Measurements from ENCODE around the gene RASSF4.

The RASSF4 gene

GRCh38 chr10:44993226-44993921 is 33.8 kb downstream of the RASSF4 start:
- H3K27me3 Mint-ChIP-seq: peaks cover 53% of the 10 kb centered on the region
- H3K9me3 Mint-ChIP-seq: no peaks in the 10 kb centered on the region
- peaks cover 26% of the 10 kb centered on the region for H3K4me1 Mint-ChIP-seq
- H3K36me3 Mint-ChIP-seq: no peaks in the 10 kb centered on the region
- H3K27ac Mint-ChIP-seq: no peak overlapping the region
- DNase-seq: no peak
- CTCF ChIA-PET: interaction anchor here (1.0 kb wide), 1 partner anchor 46 kb away, joined by 4 read pairs; no protein-coding TSS in a partner anchor
- no peak overlapping the region for H3K4me3 Mint-ChIP-seq

GRCh38 chr10:44993922-44994751 is 34.5 kb downstream of the RASSF4 start:
- CTCF ChIA-PET: interaction anchor here (1.0 to 1.6 kb wide), 4 partner anchors 14 to 62 kb away, joined by 3 to 8 read pairs (median 4); no protein-coding TSS in a partner anchor
- DNase-seq: no peak
- H3K4me3 Mint-ChIP-seq: no peak overlapping the region
- no peaks in the 10 kb centered on the region for H3K9me3 Mint-ChIP-seq
- peaks cover 52% of the 10 kb centered on the region for H3K27me3 Mint-ChIP-seq
- no peaks in the 10 kb centered on the region for H3K36me3 Mint-ChIP-seq
- H3K27ac Mint-ChIP-seq: no peak overlapping the region
- H3K4me1 Mint-ChIP-seq: peaks cover 26% of the 10 kb centered on the region

GRCh38 chr10:44994752-44995530 is 35.3 kb downstream of the RASSF4 start:
- Mint-ChIP-seq H3K4me1 (peaks cover 29% of the 10 kb centered on the region), H3K27ac (peak overlapping the region; percentile 53), H3K36me3 (peaks cover 3% of the 10 kb centered on the region), H3K9me3 (no peaks in the 10 kb centered on the region), H3K4me3 (no peak overlapping the region), H3K27me3 (peaks cover 48% of the 10 kb centered on the region)
- CTCF ChIA-PET: interaction anchor here (0.9 to 1.6 kb wide), 5 partner anchors 15 to 63 kb away, joined by 3 to 8 read pairs (median 3); no protein-coding TSS in a partner anchor
- no peak for DNase-seq

GRCh38 chr10:44995581-44995913 is 35.9 kb downstream of the RASSF4 start:
- Mint-ChIP-seq H3K4me3 (no peak overlapping the region), H3K27me3 (peaks cover 43% of the 10 kb centered on the region), H3K36me3 (peaks cover 5% of the 10 kb centered on the region), H3K4me1 (peaks cover 35% of the 10 kb centered on the region), H3K9me3 (no peaks in the 10 kb centered on the region), H3K27ac (peak overlapping the region; percentile 17)
- DNase-seq: no peak
- CTCF ChIA-PET: interaction anchor here (0.9 to 1.6 kb wide), 3 partner anchors 20 to 63 kb away, joined by 3 to 8 read pairs (median 4); no protein-coding TSS in a partner anchor

GRCh38 chr10:44995914-44996669 is 36.5 kb downstream of the RASSF4 start:
- CTCF ChIA-PET: interaction anchor here (1.6 kb wide), 1 partner anchor 64 kb away, joined by 8 read pairs; no protein-coding TSS in a partner anchor
- peak overlapping the region; percentile 17 for H3K27ac Mint-ChIP-seq
- H3K36me3 Mint-ChIP-seq: peaks cover 5% of the 10 kb centered on the region
- peaks cover 41% of the 10 kb centered on the region for H3K27me3 Mint-ChIP-seq
- no peaks in the 10 kb centered on the region for H3K9me3 Mint-ChIP-seq
- H3K4me3 Mint-ChIP-seq: no peak overlapping the region
- H3K4me1 Mint-ChIP-seq: peaks cover 37% of the 10 kb centered on the region
- DNase-seq: no peak

GRCh38 chr10:44997105-44997748 is 37.6 kb downstream of the RASSF4 start:
- CTCF ChIA-PET: interaction anchor here (1.3 kb wide), 1 partner anchor 64 kb away, joined by 3 read pairs; no protein-coding TSS in a partner anchor
- H3K27me3 Mint-ChIP-seq: peaks cover 38% of the 10 kb centered on the region
- no peak overlapping the region for H3K27ac Mint-ChIP-seq
- no peak overlapping the region for H3K4me3 Mint-ChIP-seq
- H3K4me1 Mint-ChIP-seq: peaks cover 44% of the 10 kb centered on the region
- H3K9me3 Mint-ChIP-seq: peaks cover 2% of the 10 kb centered on the region
- H3K36me3 Mint-ChIP-seq: peaks cover 9% of the 10 kb centered on the region
- DNase-seq: no peak

- H3K4me3 Mint-ChIP-seq: no peak overlapping the region
- H3K9me3 Mint-ChIP-seq: peaks cover 9% of the 10 kb centered on the region
- H3K36me3 Mint-ChIP-seq: peaks cover 19% of the 10 kb centered on the region
- H3K4me1 Mint-ChIP-seq: peaks cover 51% of the 10 kb centered on the region
- DNase-seq: no peak
- no peak overlapping the region for H3K27ac Mint-ChIP-seq
- CTCF ChIA-PET: interaction anchor here (1.3 kb wide), 1 partner anchor 65 kb away, joined by 3 read pairs; no protein-coding TSS in a partner anchor
- H3K27me3 Mint-ChIP-seq: peaks cover 30% of the 10 kb centered on the region
These were observed 38.6 kb downstream of the RASSF4 start for GRCh38 chr10:44998146-44998631.

GRCh38 chr10:45000138-45000751 is 40.6 kb downstream of the RASSF4 start:
- H3K27me3 Mint-ChIP-seq: peaks cover 20% of the 10 kb centered on the region
- H3K4me1 Mint-ChIP-seq: peaks cover 51% of the 10 kb centered on the region
- H3K27ac Mint-ChIP-seq: peak overlapping the region; percentile 88
- peaks cover 38% of the 10 kb centered on the region for H3K36me3 Mint-ChIP-seq
- H3K9me3 Mint-ChIP-seq: peaks cover 23% of the 10 kb centered on the region
- CTCF ChIA-PET: interaction anchor here (1.0 to 1.7 kb wide), 3 partner anchors 21 to 67 kb away, joined by 3 to 4 read pairs (median 3); partner anchors contain the start of gene DEPP1
- H3K4me3 Mint-ChIP-seq: peak overlapping the region; percentile 74
- DNase-seq: no peak

- H3K4me1 Mint-ChIP-seq: peaks cover 45% of the 10 kb centered on the region
- peaks cover 26% of the 10 kb centered on the region for H3K9me3 Mint-ChIP-seq
- H3K36me3 Mint-ChIP-seq: peaks cover 43% of the 10 kb centered on the region
- DNase-seq: peak; percentile 74
- CTCF ChIA-PET: interaction anchor here (0.9 to 1.7 kb wide), 4 partner anchors 22 to 68 kb away, joined by 3 to 4 read pairs (median 3); partner anchors contain the start of gene DEPP1
- peak within 1 kb of the TSS; percentile 88 for H3K27ac Mint-ChIP-seq
- H3K4me3 Mint-ChIP-seq: peak within 1 kb of the TSS; percentile 88
- H3K27me3 Mint-ChIP-seq: peaks cover 22% of the 10 kb centered on the region
These were observed 41.3 kb downstream of the RASSF4 start, which contains the start of gene ZNF22 for GRCh38 chr10:45000752-45001380. Gene ZNF22 (plus strand): TSS chr10:45000923. CDS start chr10:45003369, 2,446 bp downstream.

- DNase-seq: peak; percentile 67
- Mint-ChIP-seq H3K9me3 (peaks cover 29% of the 10 kb centered on the region), H3K27ac (peak overlapping the region; percentile 84), H3K36me3 (peaks cover 45% of the 10 kb centered on the region), H3K4me3 (peak overlapping the region; percentile 88), H3K4me1 (peaks cover 38% of the 10 kb centered on the region), H3K27me3 (peaks cover 28% of the 10 kb centered on the region)
- CTCF ChIA-PET: interaction anchor here (0.9 kb wide), 1 partner anchor 69 kb away, joined by 3 read pairs; no protein-coding TSS in a partner anchor
These were observed 42.0 kb downstream of the RASSF4 start for GRCh38 chr10:45001381-45002148.

GRCh38 chr10:45003432-45004000 is 43.9 kb downstream of the RASSF4 start:
- Mint-ChIP-seq H3K4me3 (no peak overlapping the region), H3K27ac (no peak overlapping the region), H3K9me3 (peaks cover 29% of the 10 kb centered on the region), H3K27me3 (peaks cover 22% of the 10 kb centered on the region), H3K4me1 (peaks cover 32% of the 10 kb centered on the region), H3K36me3 (peaks cover 45% of the 10 kb centered on the region)
- CTCF ChIA-PET: interaction anchor here (0.6 to 2.5 kb wide), 2 partner anchors 71 to 418 kb away, joined by 3 to 11 read pairs; no protein-coding TSS in a partner anchor
- no peak for DNase-seq

Measured in activated naive CD4-positive, alpha-beta T cell treated with anti-CD3 and anti-CD28 coated beads, Interleukin-2, amount 10 ng/mL, durations not matched to agents 7 days and 5 days (primary cell).